Activated CD4-positive, alpha-beta T cell treated with anti-CD3 and anti-CD28 coated beads, Interleukin-2, amount 50 U/mL, for 24 hours (primary cell): ENCODE results near the gene LYRM7.
"Not testable (repeated sequence)": the region's sequence is repeated elsewhere in the genome, so short reads cannot be mapped to it uniquely, and the experiment has no call there.

ENCODE experiments used
- DNase-seq, 2 donors: peaks; one replicate each; pipeline ENCODE4 v3.0.0-alpha.2; 2020; ENCODE audit warnings: low read depth in 1 of 2, low spot score in 1 of 2

The LYRM7 gene

GRCh38 chr5:131218392-131218791 lies 47.6 kb downstream of the LYRM7 start:
- DNase-seq = no peak

GRCh38 chr5:131220566-131220965 lies 49.8 kb downstream of the LYRM7 start:
- no peak for DNase-seq

GRCh38 chr5:131221008-131221703 lies 50.4 kb downstream of the LYRM7 start:
- no peak for DNase-seq

GRCh38 chr5:131221888-131222287 lies 51.1 kb downstream of the LYRM7 start:
- DNase-seq = no peak

- DNase-seq = no peak
Observed at GRCh38 chr5:131222731-131223130, 52.0 kb downstream of the LYRM7 start.

GRCh38 chr5:131223751-131224386 lies 53.1 kb downstream of the LYRM7 start:
- DNase-seq = no peak

- no peak for DNase-seq
Observed at GRCh38 chr5:131224387-131225201, 53.9 kb downstream of the LYRM7 start.

- DNase-seq = no peak
Observed at GRCh38 chr5:131225282-131225974, 54.7 kb downstream of the LYRM7 start.

- no peak for DNase-seq
Observed at GRCh38 chr5:131226899-131227298, 56.2 kb downstream of the LYRM7 start.

- DNase-seq = no peak
Observed at GRCh38 chr5:131228646-131229045, 57.9 kb downstream of the LYRM7 start.

GRCh38 chr5:131229623-131230022 lies 58.9 kb downstream of the LYRM7 start:
- no peak for DNase-seq

- DNase-seq = no peak
Observed at GRCh38 chr5:131230406-131230805, 59.7 kb downstream of the LYRM7 start.

- DNase-seq = no peak
Observed at GRCh38 chr5:131239686-131240085, 68.9 kb downstream of the LYRM7 start.

- no peak for DNase-seq
Observed at GRCh38 chr5:131242728-131243255, 72.0 kb downstream of the LYRM7 start.

- DNase-seq = no peak
Observed at GRCh38 chr5:131245312-131245711, 74.6 kb downstream of the LYRM7 start.

- no peak for DNase-seq
Observed at GRCh38 chr5:131245948-131246347, 75.2 kb downstream of the LYRM7 start.

- DNase-seq = no peak
Observed at GRCh38 chr5:131246504-131246903, 75.8 kb downstream of the LYRM7 start.

GRCh38 chr5:131250751-131251475 lies 80.2 kb downstream of the LYRM7 start:
- DNase-seq = no peak

- DNase-seq = peak in 1 of 2 donors; percentile 77
Observed at GRCh38 chr5:131252824-131253171, 82.1 kb downstream of the LYRM7 start.

- DNase-seq = not testable (repeated sequence)
Observed at GRCh38 chr5:131254025-131254424, 83.3 kb downstream of the LYRM7 start.

- DNase-seq = no peak
Observed at GRCh38 chr5:131254741-131255140, 84.0 kb downstream of the LYRM7 start.
